HG03342 (cell line): ENCODE results near the gene C1QL2.

Experiments
- ATAC-seq: cut with Tn5 transposase; IDR thresholded peaks from one replicate; pipeline ENCODE4 v1.9.1; 2021; ENCODE audit warnings: mild to moderate bottlenecking, moderate library complexity; ENCODE audit not compliant: unreplicated experiment

The C1QL2 gene

GRCh38 chr2:119111115-119111975 is 47.2 kb downstream of the C1QL2 start:
- ATAC-seq, result no peak

- ATAC-seq, result no peak
These were observed 48.7 kb downstream of the C1QL2 start for GRCh38 chr2:119109866-119110265.

GRCh38 chr2:119108186-119108585 is 50.4 kb downstream of the C1QL2 start:
- ATAC-seq, result no peak

- ATAC-seq, result no peak
These were observed 52.2 kb downstream of the C1QL2 start for GRCh38 chr2:119106301-119106897.
